K562 (cell line): ENCODE data around the gene BHLHE23. TPM values are rescaled to one million over a fixed set of nuclear protein-coding genes. Genes with fewer than 3 reads are reported as not detected.

Experiments used
- ATAC-seq: fragments of 200-7000 bp; cut with Tn5 transposase; 3 replicates; pipeline ENCODE4 v1.9.1; 2020; ENCODE audit warnings: moderate library complexity
- BruUV-seq: library from RNA; stranded (reverse); fragments of 400-500 nt; replicated peaks from 2 replicates; lab custom pipeline; 2021; lab: Mats Ljungman, UMichigan
- CTCF ChIA-PET: fragments of 300-600 bp; formaldehyde crosslinking; extraction: SDS; loops from one replicate; lab custom pipeline; 2021; ENCODE audit warnings: low intra/inter-chr PET ratio; lab: Yijun Ruan, JAX
- POLR2A ChIA-PET: fragments of 300-600, 350-650 bp; sonication (Branson Sonifier 250); formaldehyde crosslinking; extraction: SDS; loops from one replicate; lab custom pipeline; 2021; ENCODE audit warnings: antibody characterized with exemption, inconsistent platforms; lab: Yijun Ruan, JAX
- DNase-seq, 4 experiments: peaks; one replicate each; pipeline versions ENCODE4 v3.0.0 to v3.0.0-alpha.2; 2011 to 2018; ENCODE audit warnings: low spot score in 3 of 4, mixed read lengths in 3 of 4; ENCODE audit errors: extremely low read depth in 1 of 4
- FAIRE-seq: peaks from 2 replicates; lab custom pipeline; 2011; peaks lifted over from hg19 to GRCh38; lab: Jason Lieb, UNC
- H2AFZ ChIP-seq: 2 replicates; pipeline ENCODE4 v1.6.0; 2011; ENCODE audit warnings: low read depth, low read length, control low read depth, inconsistent platforms
- H3K27ac ChIP-seq: fragments of 200-600 bp; 3 replicates; pipeline ENCODE4 v1.8.0; 2011; ENCODE audit warnings: low read depth, mild to moderate bottlenecking, control low read depth, inconsistent platforms, low read length, moderate library complexity, mixed read lengths; ENCODE audit errors: extremely low read depth
- H3K27me3 ChIP-seq, 2 experiments: fragments of 300-600 bp in 1 of 2; 2 replicates in 1 of 2; 3 replicates in 1 of 2; pipeline versions ENCODE4 v1.6.0 to v1.8.0; 2011; ENCODE audit warnings: inconsistent platforms in 2 of 2, low read length in 2 of 2, mild to moderate bottlenecking in 1 of 2, mixed read lengths in 1 of 2, moderate library complexity in 1 of 2; ENCODE audit not compliant: control insufficient read depth in 2 of 2, insufficient read depth in 2 of 2
- H3K36me3 ChIP-seq: fragments of 300-600 bp; 3 replicates; pipeline ENCODE4 v1.8.0; 2011; ENCODE audit warnings: mild to moderate bottlenecking, low read length, inconsistent platforms; ENCODE audit not compliant: control insufficient read depth, insufficient read depth
- H3K4me1 ChIP-seq, 2 experiments: fragments of 200-600 bp in 1 of 2; replicated peaks in 1 of 2; 2 replicates in 1 of 2; 3 replicates in 1 of 2; pipeline versions ENCODE4 v1.5.1 to v1.8.0; 2011; ENCODE audit warnings: inconsistent platforms in 2 of 2, low read length in 2 of 2, mild to moderate bottlenecking in 1 of 2, mixed read lengths in 1 of 2, moderate library complexity in 1 of 2; ENCODE audit not compliant: control insufficient read depth in 2 of 2, insufficient read depth in 2 of 2
- H3K4me2 ChIP-seq: 2 replicates; pipeline ENCODE4 v1.6.1; 2011; ENCODE audit warnings: low read length, control low read depth, inconsistent platforms, mixed read lengths; ENCODE audit not compliant: insufficient read depth
- H3K4me3 ChIP-seq: fragments of 200-600 bp; sonication (generic), shearing (Covaris generic); 2 replicates; pipeline ENCODE4 v1.5.1; 2016; ENCODE audit warnings: control low read depth, inconsistent platforms
- H3K79me2 ChIP-seq: fragments of 200-600 bp; 3 replicates; pipeline ENCODE4 v1.8.0; 2011; ENCODE audit warnings: low read length, inconsistent platforms; ENCODE audit not compliant: control insufficient read depth, insufficient read depth
- H3K9ac ChIP-seq, 2 experiments: 2 replicates each; pipeline versions ENCODE4 v1.6.0 to v1.6.1; 2011; ENCODE audit warnings: low read depth in 2 of 2, low read length in 2 of 2, control low read depth in 1 of 2, inconsistent platforms in 1 of 2, mild to moderate bottlenecking in 1 of 2, mixed read lengths in 1 of 2; ENCODE audit not compliant: insufficient read depth in 1 of 2
- H3K9me1 ChIP-seq: one replicate; pipeline ENCODE4 v1.6.0; 2011; ENCODE audit warnings: inconsistent platforms, mild to moderate bottlenecking, low read length, moderate library complexity; ENCODE audit not compliant: control insufficient read depth, insufficient read depth
- H3K9me3 ChIP-seq: replicated peaks from 2 replicates; pipeline ENCODE4 v1.5.1; 2011; ENCODE audit warnings: low read depth, low read length, inconsistent platforms; ENCODE audit not compliant: control insufficient read depth, insufficient read depth
- H4K20me1 ChIP-seq: replicated peaks from 2 replicates; pipeline ENCODE4 v1.6.1; 2011; ENCODE audit warnings: low read length, inconsistent platforms, mixed read lengths; ENCODE audit not compliant: control insufficient read depth, insufficient read depth
- CREB3L1 ChIP-seq: fragments of 450-650 bp; IDR thresholded peaks from 2 replicates; pipeline ENCODE4 v1.6.1; 2014; ENCODE audit warnings: low read depth, mild to moderate bottlenecking, moderate library complexity, borderline replicate concordance
- CTCF ChIP-seq, 3 experiments: IDR thresholded peaks in 2 of 3; conservative IDR thresholded peaks in 1 of 3; 2 replicates each; pipeline ENCODE4 v1.5.1; 2011 to 2012; ENCODE audit warnings: low read length in 3 of 3, mild to moderate bottlenecking in 3 of 3, control low read depth in 2 of 3, improper control_type of control experiment in 1 of 3, inconsistent platforms in 1 of 3, low read depth in 1 of 3, mixed read lengths in 1 of 3, moderate library complexity in 1 of 3; ENCODE audit not compliant: insufficient read depth in 2 of 3
- ELK3 ChIP-seq: fragments of 450-650 bp; formaldehyde crosslinking; IDR thresholded peaks from 2 replicates; pipeline ENCODE4 v1.4.0; 2020; ENCODE audit warnings: mild to moderate bottlenecking
- KLF10 ChIP-seq: fragments of 250-450 bp; sonication (Bioruptor Pico); IDR thresholded peaks from 2 replicates; pipeline ENCODE4 v1.6.1; 2021; ENCODE audit warnings: matching md5 sums
- OTX1 ChIP-seq: fragments of 450-650 bp; formaldehyde crosslinking; IDR thresholded peaks from 2 replicates; pipeline ENCODE4 v1.4.0; 2022; ENCODE audit warnings: mild to moderate bottlenecking
- RBM39 ChIP-seq: fragments of 200-400 bp; formaldehyde crosslinking; optimal IDR thresholded peaks from 2 replicates; pipeline ENCODE3; 2018; ENCODE audit warnings: low read depth, low read length
- RFX5 ChIP-seq: IDR thresholded peaks from 2 replicates; pipeline ENCODE4 v1.6.1; 2011; ENCODE audit warnings: low read depth, mild to moderate bottlenecking, improper control_type of control experiment, low read length
- TCF3 ChIP-seq: sonication (generic); formaldehyde crosslinking; IDR thresholded peaks from 2 replicates; pipeline ENCODE4 v1.4.0; 2020; ENCODE audit warnings: mild to moderate bottlenecking, missing genetic modification reagents
- XRCC4 ChIP-seq: IDR thresholded peaks from one replicate; pipeline ENCODE4 v1.6.1; 2011; ENCODE audit not compliant: insufficient read depth, insufficient read length; ENCODE audit errors: extremely low read depth
- ZFPM2 ChIP-seq: fragments of 250-450 bp; sonication (Bioruptor Pico); IDR thresholded peaks from 2 replicates; pipeline ENCODE4 v1.5.1; 2022; ENCODE audit warnings: mild to moderate bottlenecking
- ZNF347 ChIP-seq: fragments of 450-650 bp; formaldehyde crosslinking; IDR thresholded peaks from 2 replicates; pipeline ENCODE4 v1.4.0; 2020; ENCODE audit warnings: low read depth, mild to moderate bottlenecking, moderate library complexity
- WGBS: fragments of 100-300 bp; shearing (Covaris generic); methylation state at CpG from one replicate; pipeline ENCODE4 v1.1.6; 2016; ENCODE audit warnings: low coverage, mixed read lengths; ENCODE audit not compliant: insufficient coverage; ENCODE audit errors: missing lambda C conversion rate; 5-methylcytosine and 5-hydroxymethylcytosine counted together
- in situ Hi-C: fragments of 300-500 bp; cut with MboI; formaldehyde crosslinking; loops from 4 replicates; pipeline ENCODE4 v1.15.0; 2018; ENCODE audit warnings: inconsistent platforms, mixed read lengths
- intact Hi-C: fragments of 100-400 bp; cut with micrococcal nuclease; formaldehyde crosslinking; loops from 2 replicates; pipeline ENCODE4 v1.14.2; 2022
- polyA plus RNA-seq, 8 experiments: library from polyadenylated mRNA; depleted of rRNA in 4 of 8; stranded (reverse) in 5 of 8; unstranded in 3 of 8; fragments of >200 nt; fragmentation: Nextera tagmentation in 2 of 8; fragmentation: Illumina TruSeq in 1 of 8; extraction: Ambion mirVana in 2 of 8; extraction: Trizol in 1 of 8; gene quantifications; 2 replicates each; pipeline versions ENCODE4 v1.2.1 to v1.2.3, GENCODE V29; 2011 to 2014; ENCODE audit warnings: inconsistent platforms in 1 of 8, missing spikeins in 1 of 8
- total RNA-seq, 7 experiments: library from RNA; depleted of rRNA in 6 of 7; stranded (reverse); fragments of >200 nt in 6 of 7; fragmentation: Illumina TruSeq in 2 of 7; extraction: Trizol in 2 of 7; gene quantifications; 2 replicates each; pipeline versions ENCODE4 v1.2.1 to v1.2.3, GENCODE V29; 2011 to 2021; ENCODE audit warnings: low replicate concordance in 1 of 7

The BHLHE23 gene
- total and polyA plus RNA-seq, 9 of the 15 experiments (the other 6 are each of a cell fraction or from before 2014, with no cell fraction given), result not detected

GRCh38 chr20:63045401-63045800 lies 38.6 kb upstream of the BHLHE23 start:
- H3K27me3 ChIP-seq, result peaks cover 36 to 77% of the 10 kb centered on the region in 2 experiments
- 2% methylated on average over 14 of the region's 14 CpGs for WGBS
- no TSS peak for BruUV-seq

More at GRCh38 chr20:63045401-63045800, 38.6 kb upstream of the BHLHE23 start:
- no peak for DNase-seq
- no peak for FAIRE-seq
- Histone ChIP-seq H3K27ac (no peak overlapping the region), H2AFZ (no peak overlapping the region), H3K9me3 (no peaks in the 10 kb centered on the region), H3K36me3 (no peaks in the 10 kb centered on the region), H3K4me2 (no peak overlapping the region), H4K20me1 (peaks cover 5% of the 10 kb centered on the region), H3K9ac (no peak overlapping the region), H3K9me1 (no peaks in the 10 kb centered on the region), H3K79me2 (no peaks in the 10 kb centered on the region), H3K4me3 (no peak overlapping the region), H3K4me1 (peaks cover 0 to 10% of the 10 kb centered on the region in 2 experiments; a peak in 1 of 5 replicates)
- CTCF ChIA-PET, result no interaction called here
- in situ Hi-C loops (no loop called here), intact Hi-C loops (no loop called here)
- POLR2A ChIA-PET, result no interaction called here
- TF ChIP-seq RFX5 (no peak), RBM39 (no peak), KLF10 (CRISPR knock-in tag) (no peak), CTCF (IDR thresholded peaks at IDR 0.05 in 2 of 3, conservative IDR thresholded peaks at IDR 0.05 in 1 of 3; ENCODE audit: insufficient read depth in 2 of 3, low read depth in 1 of 3, low read length in 3 of 3) (no peak), TCF3 (CRISPR knock-in tag) (no peak), ZFPM2 (CRISPR knock-in tag) (no peak), ZNF347 (CRISPR knock-in tag) (no peak), XRCC4 (no peak), ELK3 (CRISPR knock-in tag) (no peak), OTX1 (CRISPR knock-in tag) (no peak), CREB3L1 (no peak)
- ATAC-seq, result no peak
